Caco-2 (cell line): ENCODE measurements around the gene ANKRD13D. TPM values are rescaled to one million over a fixed set of nuclear protein-coding genes. Genes with fewer than 3 reads are reported as not detected.
A peak's percentile ranks its signal among the peaks of the same experiment; 100 is the strongest.

Experiments used
- BruUV-seq: library from RNA; stranded (reverse); fragments of 400-500 nt; replicated peaks from 2 replicates; lab custom pipeline; 2021; lab: Mats Ljungman, UMichigan
- CTCF ChIA-PET: fragments of 300-600 bp; sonication (Branson Sonifier 250); formaldehyde crosslinking; loops from one replicate; lab custom pipeline; 2022; ENCODE audit warnings: antibody characterized with exemption; lab: Charles Lee
- POLR2A ChIA-PET: fragments of 300-600 bp; sonication (Branson Sonifier 250); formaldehyde crosslinking; loops from one replicate; lab custom pipeline; 2022; ENCODE audit warnings: antibody characterized with exemption; lab: Charles Lee
- DNase-seq, 2 experiments: peaks; one replicate each; pipeline versions ENCODE4 v3.0.0 to v3.0.0-alpha.2; 2020 to 2022
- H3K27me3 ChIP-seq: replicated peaks from 2 replicates; pipeline ENCODE4 v1.6.0; 2011; ENCODE audit warnings: low read length; ENCODE audit not compliant: control insufficient read depth, insufficient read depth
- H3K36me3 ChIP-seq: 2 replicates; pipeline ENCODE4 v1.5.1; 2011; ENCODE audit warnings: low read length; ENCODE audit not compliant: control insufficient read depth, insufficient read depth
- H3K4me1 ChIP-seq: fragments of 250-450 bp; sonication (Bioruptor Pico); 2 replicates; pipeline ENCODE4 v1.5.1; 2020; ENCODE audit warnings: mild to moderate bottlenecking
- H3K4me3 ChIP-seq: 2 replicates; pipeline ENCODE4 v1.5.1; 2011; ENCODE audit warnings: low read depth, mild to moderate bottlenecking, control low read depth, low read length
- H3K9me3 ChIP-seq: fragments of 250-450 bp; sonication (Bioruptor Pico); 2 replicates; pipeline ENCODE4 v1.5.1; 2020; ENCODE audit warnings: mild to moderate bottlenecking, moderate library complexity
- H3K27ac Mint-ChIP-seq: one replicate; pipeline ENCODE4 v1.8.0; 2022; ENCODE audit warnings: mixed read lengths; ENCODE audit not compliant: unreplicated experiment
- H3K27me3 Mint-ChIP-seq: one replicate; pipeline ENCODE4 v1.8.0; 2022; ENCODE audit warnings: mixed read lengths; ENCODE audit not compliant: insufficient read depth, unreplicated experiment
- H3K36me3 Mint-ChIP-seq: one replicate; pipeline ENCODE4 v1.8.0; 2022; ENCODE audit warnings: mild to moderate bottlenecking, mixed read lengths; ENCODE audit not compliant: insufficient read depth, unreplicated experiment
- H3K4me1 Mint-ChIP-seq: one replicate; pipeline ENCODE4 v1.8.0; 2022; ENCODE audit warnings: low read depth, mixed read lengths; ENCODE audit not compliant: unreplicated experiment
- H3K4me3 Mint-ChIP-seq: one replicate; pipeline ENCODE4 v1.8.0; 2022; ENCODE audit warnings: mild to moderate bottlenecking, moderate library complexity, mixed read lengths; ENCODE audit not compliant: unreplicated experiment
- H3K9me3 Mint-ChIP-seq: one replicate; pipeline ENCODE4 v1.8.0; 2022; ENCODE audit warnings: mixed read lengths; ENCODE audit not compliant: unreplicated experiment
- CTCF ChIP-seq, 2 experiments: fragments of 200-600 bp in 1 of 2; IDR thresholded peaks; 1 replicate in 1 of 2; 2 replicates in 1 of 2; pipeline versions ENCODE4 v1.5.1 to v1.8.0; 2011 to 2022; ENCODE audit warnings: antibody characterized with exemption in 1 of 2, control low read depth in 1 of 2, inconsistent platforms in 1 of 2, low read depth in 1 of 2, low read length in 1 of 2, mild to moderate bottlenecking in 1 of 2, moderate library complexity in 1 of 2; ENCODE audit not compliant: insufficient read depth in 1 of 2, severe bottlenecking in 1 of 2, unreplicated experiment in 1 of 2
- intact Hi-C: fragments of 100-400 bp; cut with micrococcal nuclease; formaldehyde crosslinking; loops from one replicate; pipeline ENCODE4 v1.10.0; 2022; ENCODE audit not compliant: unreplicated experiment
- total RNA-seq: library from RNA; stranded (reverse); gene quantifications from 2 replicates; pipeline ENCODE4 v1.2.3, GENCODE V29; 2022

Gene ANKRD13D
- total RNA-seq, 1 experiment from 2014 or later = 88.6 TPM

- H3K4me3 Mint-ChIP-seq = peak overlapping the region; percentile 80
Observed at GRCh38 chr11:67301951-67302516, 12.9 kb downstream of the ANKRD13D start.

GRCh38 chr11:67302571-67303131, 13.5 kb downstream of the ANKRD13D start:
- H3K9me3 Mint-ChIP-seq = no peaks in the 10 kb centered on the region
- TSS peak; percentile 37 for BruUV-seq
- POLR2A ChIA-PET = interaction anchor here (0.6 to 1.6 kb wide), 13 partner anchors 9 to 99 kb away, joined by 3 to 28 read pairs (median 4); partner anchors contain the start of genes ANKRD13D, PPP1CA and RAD9A
- Histone ChIP-seq H3K9me3 (no peaks in the 10 kb centered on the region), H3K27me3 (no peaks in the 10 kb centered on the region), H3K4me3 (peak overlapping the region; percentile 93), H3K4me1 (peaks cover 23% of the 10 kb centered on the region), H3K36me3 (peaks cover 8% of the 10 kb centered on the region)
- H3K4me3 Mint-ChIP-seq = peak overlapping the region; percentile 80
- H3K27me3 Mint-ChIP-seq = no peaks in the 10 kb centered on the region
- intact Hi-C loops = no loop called here
- CTCF ChIA-PET = interaction anchor here (0.7 to 2.4 kb wide), 16 partner anchors 9 to 222 kb away, joined by 3 to 42 read pairs (median 4); partner anchors contain the start of genes ANKRD13D and RAD9A
- H3K27ac Mint-ChIP-seq = peak overlapping the region; percentile 86
- no peak for TF ChIP-seq CTCF (IDR thresholded peaks at IDR 0.05; ENCODE audit: insufficient read depth in 1 of 2, low read depth in 1 of 2, low read length in 1 of 2, severe bottlenecking in 1 of 2, unreplicated experiment in 1 of 2)
- H3K36me3 Mint-ChIP-seq = peaks cover 79% of the 10 kb centered on the region
- peak; percentile 74 to 77 for DNase-seq
- H3K4me1 Mint-ChIP-seq = peaks cover 6% of the 10 kb centered on the region

More at GRCh38 chr11:67301951-67302516, 12.9 kb downstream of the ANKRD13D start:
- ChIA-PET POLR2A (interaction anchor here (1.4 to 1.6 kb wide), 4 partner anchors 11 to 90 kb away, joined by 4 to 25 read pairs (median 7); partner anchors contain the start of genes ANKRD13D and RAD9A), CTCF (interaction anchor here (1.2 to 2.4 kb wide), 5 partner anchors 13 to 207 kb away, joined by 4 to 42 read pairs (median 8); partner anchors contain the start of gene ANKRD13D)
- H3K36me3 Mint-ChIP-seq = peaks cover 80% of the 10 kb centered on the region
- peaks cover 23% of the 10 kb centered on the region for H3K4me1 ChIP-seq
- no TSS peak for BruUV-seq
- peaks cover 4% of the 10 kb centered on the region for H3K9me3 Mint-ChIP-seq
- H3K9me3 ChIP-seq = no peaks in the 10 kb centered on the region
- no peaks in the 10 kb centered on the region for H3K27me3 Mint-ChIP-seq
- H3K27me3 ChIP-seq = no peaks in the 10 kb centered on the region
- H3K36me3 ChIP-seq = peaks cover 7% of the 10 kb centered on the region
- peak overlapping the region; percentile 86 for H3K27ac Mint-ChIP-seq
- peak overlapping the region; percentile 93 for H3K4me3 ChIP-seq
- DNase-seq = peak in 1 of 2 experiments; percentile 57
- intact Hi-C loops = no loop called here
- H3K4me1 Mint-ChIP-seq = peaks cover 6% of the 10 kb centered on the region
- no peak for TF ChIP-seq CTCF (IDR thresholded peaks at IDR 0.05; ENCODE audit: insufficient read depth in 1 of 2, low read depth in 1 of 2, low read length in 1 of 2, severe bottlenecking in 1 of 2, unreplicated experiment in 1 of 2)

GRCh38 chr11:67303132-67303834, 14.2 kb downstream of the ANKRD13D start, which contains the start of gene SSH3:
TSS of gene SSH3 (plus strand) at chr11:67303530. CDS start at chr11:67303626, 96 bp downstream.
- no TSS peak for BruUV-seq
- Mint-ChIP-seq H3K36me3 (peaks cover 75% of the 10 kb centered on the region), H3K4me1 (peaks cover 6% of the 10 kb centered on the region), H3K4me3 (peak within 1 kb of the TSS; percentile 80), H3K27ac (peak within 1 kb of the TSS; percentile 86), H3K9me3 (no peaks in the 10 kb centered on the region), H3K27me3 (no peaks in the 10 kb centered on the region)
- Histone ChIP-seq H3K36me3 (peaks cover 8% of the 10 kb centered on the region), H3K4me1 (peaks cover 23% of the 10 kb centered on the region), H3K9me3 (no peaks in the 10 kb centered on the region), H3K4me3 (peak within 1 kb of the TSS; percentile 93), H3K27me3 (no peaks in the 10 kb centered on the region)
- CTCF ChIA-PET = interaction anchor here (0.6 to 2.4 kb wide), 17 partner anchors 9 to 222 kb away, joined by 3 to 42 read pairs (median 4); partner anchors contain the start of genes ANKRD13D, KDM2A and RAD9A
- intact Hi-C loops = no loop called here
- TF ChIP-seq CTCF (IDR thresholded peaks at IDR 0.05; ENCODE audit: insufficient read depth in 1 of 2, low read depth in 1 of 2, low read length in 1 of 2, severe bottlenecking in 1 of 2, unreplicated experiment in 1 of 2) = no peak
- peak; percentile 88 to 95 for DNase-seq
- POLR2A ChIA-PET = interaction anchor here (0.6 to 1.6 kb wide), 14 partner anchors 10 to 1786 kb away, joined by 3 to 28 read pairs (median 4); partner anchors contain the start of genes ANKRD13D, PPP1CA and RAD9A
